IPS DF 19.7 (cell line): ENCODE measurements around the gene NR6A1.

Experiments used
- DNase-seq: peaks from one replicate; pipeline ENCODE4 v3.0.0-alpha.2; 2013; ENCODE audit warnings: low read depth, low spot score

Gene NR6A1

DNA sequence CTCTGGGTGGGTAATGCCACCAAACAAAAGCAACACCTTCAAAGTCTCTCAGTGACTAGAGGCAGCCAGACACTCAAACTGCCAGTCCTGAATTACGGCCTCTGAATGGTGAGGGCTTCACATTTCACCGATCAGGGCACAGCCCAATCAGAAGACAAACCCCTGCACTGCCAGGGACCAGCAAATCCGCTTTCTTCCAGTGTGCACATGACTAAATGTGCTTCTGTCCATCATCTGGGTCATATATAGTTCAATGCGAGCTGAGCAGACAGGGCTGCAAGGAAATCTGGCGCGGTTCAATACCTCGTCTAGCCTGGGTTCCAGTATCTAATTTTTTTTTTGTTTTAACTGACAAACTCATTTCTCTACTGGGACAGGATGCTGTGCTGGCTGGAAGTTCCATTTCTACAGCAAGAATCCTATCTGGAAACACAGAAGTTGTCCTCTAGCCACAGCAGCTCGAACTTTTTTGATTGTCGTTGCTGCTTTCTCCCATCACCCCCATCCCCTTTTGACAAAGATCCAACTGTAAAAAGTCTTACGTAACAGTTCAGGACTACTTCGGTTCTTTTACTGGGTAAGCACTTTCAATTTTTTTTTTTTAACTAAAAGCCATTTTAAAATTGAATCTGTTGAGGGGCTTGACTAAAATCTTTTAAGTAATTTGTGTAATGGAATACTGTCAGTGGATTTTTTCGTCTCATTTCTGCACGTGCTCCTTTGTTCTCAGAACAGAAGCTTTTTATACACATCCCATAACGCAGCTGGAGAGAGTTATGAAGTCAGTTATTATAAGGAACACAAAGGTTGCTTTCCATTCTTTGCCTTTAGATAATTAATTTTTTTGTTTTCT is 112.7 kb downstream of the NR6A1 start:
- peak; percentile 79 for DNase-seq

- DNase-seq: no peak
These were observed 113.6 kb downstream of the NR6A1 start for GRCh38 chr9:124657516-124657915.

- DNase-seq: no peak
These were observed 116.7 kb downstream of the NR6A1 start for GRCh38 chr9:124654431-124654830.

- DNase-seq: no peak
These were observed 118.3 kb downstream of the NR6A1 start for GRCh38 chr9:124652615-124653393.

DNA sequence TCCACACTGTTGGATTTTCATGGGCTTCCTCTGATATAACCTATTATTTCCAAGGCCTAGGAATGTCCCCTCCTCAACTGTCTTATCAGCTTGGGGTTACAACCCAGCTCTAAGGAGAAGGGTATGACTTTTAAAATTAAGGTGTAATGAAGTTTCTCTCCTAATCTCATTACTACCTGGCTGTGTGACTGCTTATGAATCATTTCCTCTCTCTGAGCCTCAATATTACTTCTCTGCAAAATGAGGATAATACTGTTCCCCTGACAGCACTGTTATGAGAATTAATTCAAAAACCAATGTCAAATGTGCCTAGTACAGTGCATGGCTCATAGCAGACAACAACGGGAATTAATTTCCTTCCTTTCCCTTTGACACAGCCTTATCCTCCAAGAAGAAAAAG is 118.9 kb downstream of the NR6A1 start:
- no peak for DNase-seq

- DNase-seq: no peak
These were observed 125.8 kb downstream of the NR6A1 start for GRCh38 chr9:124645274-124645673.

- DNase-seq: no peak
These were observed 131.5 kb downstream of the NR6A1 start for GRCh38 chr9:124639637-124640036.

DNA sequence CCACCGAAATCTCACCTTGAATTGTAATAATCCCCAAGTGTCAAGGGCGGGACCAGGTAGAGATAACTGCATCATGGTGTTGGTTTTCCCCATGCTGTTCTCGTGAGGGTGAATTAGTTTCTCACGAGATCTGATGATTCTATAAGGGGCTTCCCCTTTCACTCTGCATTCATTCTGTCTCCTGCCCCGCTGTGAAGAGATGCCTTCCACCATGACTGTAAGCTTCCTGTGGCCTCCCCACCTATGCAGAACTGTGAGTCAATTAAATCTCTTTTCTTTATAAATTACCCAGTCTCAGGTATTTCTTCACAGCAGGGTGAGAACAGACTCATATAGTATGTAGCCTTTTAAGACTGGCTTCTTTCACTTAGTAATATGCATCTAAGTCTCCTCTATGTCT is 135.8 kb downstream of the NR6A1 start:
- DNase-seq: no peak

DNA sequence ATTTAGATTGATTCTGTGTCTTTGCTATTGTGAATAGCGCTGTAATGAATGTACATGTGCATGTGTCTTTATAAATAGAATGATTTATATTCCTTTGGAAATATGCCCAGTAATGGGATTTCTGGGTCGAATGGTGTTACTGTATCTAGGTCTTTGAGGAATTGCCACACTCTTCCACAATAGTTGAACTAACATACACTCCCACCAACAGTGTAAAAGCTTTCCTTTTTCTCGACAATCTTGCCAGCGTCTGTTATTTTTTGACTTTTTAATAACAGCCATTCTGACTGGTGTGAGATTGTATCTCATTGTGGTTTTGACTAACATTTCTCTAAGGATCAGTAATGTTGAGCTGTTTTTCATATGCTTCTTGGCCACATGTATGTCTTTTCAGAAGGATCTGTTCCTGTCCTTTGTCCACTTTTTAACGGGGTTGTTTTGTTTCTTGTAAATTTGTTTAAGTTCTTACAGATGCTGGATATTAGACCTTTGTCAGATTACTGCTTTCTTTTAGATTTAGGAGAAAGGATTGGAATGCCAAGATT is 139.0 kb downstream of the NR6A1 start:
- no peak for DNase-seq

- no peak for DNase-seq
These were observed 139.8 kb downstream of the NR6A1 start for GRCh38 chr9:124631326-124631725.

DNA sequence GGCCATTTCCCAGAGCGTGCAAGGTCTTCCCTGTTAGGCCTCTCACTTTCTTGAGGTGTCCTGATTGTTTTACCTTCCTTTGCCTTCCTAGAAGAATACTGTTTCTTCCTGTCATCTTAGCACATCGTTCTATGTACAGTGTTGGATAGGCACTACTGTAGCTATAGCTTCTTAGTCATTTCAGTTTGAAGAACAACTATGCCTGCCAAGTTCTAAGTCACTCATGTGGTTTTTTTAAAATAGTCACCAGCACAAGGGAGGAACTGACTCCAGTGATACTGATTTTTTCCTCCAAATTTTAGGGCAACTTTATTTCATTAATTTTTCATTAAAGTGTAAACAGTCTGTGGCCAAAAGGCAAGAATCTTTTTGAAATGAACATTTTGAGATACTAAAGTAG is 141.5 kb downstream of the NR6A1 start:
- DNase-seq: no peak

DNA sequence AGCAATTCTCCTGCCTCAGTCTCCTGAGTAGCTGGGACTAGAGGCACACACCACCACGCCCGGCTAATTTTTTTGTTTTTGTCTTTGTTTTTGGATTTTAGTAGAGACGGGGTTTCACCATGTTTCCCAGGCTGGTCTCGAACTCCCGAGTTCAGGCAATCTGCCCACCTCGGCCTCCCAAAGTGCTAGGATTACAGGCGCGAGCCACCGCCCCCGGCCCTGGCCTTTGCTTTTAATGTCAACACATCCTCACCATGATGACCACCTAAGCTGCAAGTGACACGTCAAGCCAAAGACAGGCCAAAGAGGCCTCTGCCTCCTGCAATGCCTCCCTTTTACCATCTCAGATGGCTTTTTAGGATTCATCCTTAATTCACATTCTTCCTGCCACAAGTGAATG is 142.4 kb downstream of the NR6A1 start:
- no peak for DNase-seq

DNA sequence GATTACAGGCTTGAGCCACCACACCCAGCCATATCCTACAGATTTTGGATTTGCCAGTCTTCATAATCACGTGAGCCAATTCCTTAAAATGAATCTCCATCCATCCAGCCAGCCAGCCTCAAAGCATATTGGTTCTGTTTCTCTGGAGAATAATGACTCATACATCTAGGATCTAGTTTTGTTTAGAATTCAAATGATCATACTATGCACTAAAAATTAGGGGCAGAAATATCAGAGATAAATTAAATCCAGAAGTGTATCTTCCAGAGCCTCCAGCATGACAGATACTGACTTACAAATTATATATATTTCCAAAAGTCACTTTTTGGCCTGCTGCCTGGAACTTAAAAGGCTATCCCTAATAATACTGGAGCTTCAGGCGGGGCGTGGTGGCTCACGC is 144.8 kb downstream of the NR6A1 start:
- DNase-seq: no peak

GRCh38 chr9:124625087-124625486 is 146.0 kb downstream of the NR6A1 start:
- DNase-seq: no peak

DNA sequence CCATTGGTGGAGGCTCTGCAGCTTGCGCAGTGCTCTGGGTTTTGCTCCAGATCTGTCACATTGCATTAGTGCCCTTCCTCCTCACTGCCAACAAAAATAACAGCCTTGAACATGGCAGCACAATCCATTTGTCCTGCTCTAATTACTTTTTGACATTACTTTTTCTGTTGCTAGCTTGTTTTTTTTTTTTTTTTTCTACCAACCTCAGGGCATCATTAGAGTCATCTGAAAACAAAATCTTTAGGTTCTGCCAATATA is 146.4 kb downstream of the NR6A1 start:
- DNase-seq: no peak

DNA sequence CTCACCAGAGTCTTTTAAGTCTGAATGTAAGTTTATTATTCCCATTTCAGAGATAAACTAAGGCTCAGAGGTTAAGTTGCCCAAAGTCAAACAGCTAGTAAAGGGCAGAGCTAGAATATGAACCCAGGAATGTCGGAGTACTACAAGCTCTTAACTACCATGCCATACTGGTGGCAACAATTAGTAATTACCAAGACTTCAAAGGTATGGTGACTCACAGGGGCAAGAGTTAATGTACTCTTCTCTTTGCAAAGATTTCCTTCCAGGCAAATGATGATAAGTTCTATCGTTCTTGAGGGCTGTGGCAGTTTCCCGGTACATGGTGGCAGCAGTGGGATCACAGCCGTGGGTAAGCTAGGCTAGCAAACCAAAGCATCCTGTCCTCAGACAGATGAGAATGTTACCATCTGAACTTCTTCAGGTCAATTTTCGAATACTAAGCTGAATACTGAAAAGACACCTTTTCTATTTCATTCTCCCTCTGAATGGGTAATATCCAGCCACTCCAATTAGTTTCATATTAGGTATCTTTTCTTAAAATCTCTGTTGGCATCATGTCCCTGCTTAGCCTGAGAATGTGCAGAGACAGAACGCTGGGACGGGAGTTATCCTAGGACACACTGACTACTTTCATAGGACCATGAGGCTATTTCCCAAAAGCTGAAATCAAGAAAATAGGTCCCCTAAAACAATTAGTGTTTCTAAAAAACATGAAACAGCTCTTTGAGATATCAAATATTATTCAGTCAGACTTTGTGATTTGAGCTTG is 147.0 kb downstream of the NR6A1 start:
- DNase-seq: no peak

DNA sequence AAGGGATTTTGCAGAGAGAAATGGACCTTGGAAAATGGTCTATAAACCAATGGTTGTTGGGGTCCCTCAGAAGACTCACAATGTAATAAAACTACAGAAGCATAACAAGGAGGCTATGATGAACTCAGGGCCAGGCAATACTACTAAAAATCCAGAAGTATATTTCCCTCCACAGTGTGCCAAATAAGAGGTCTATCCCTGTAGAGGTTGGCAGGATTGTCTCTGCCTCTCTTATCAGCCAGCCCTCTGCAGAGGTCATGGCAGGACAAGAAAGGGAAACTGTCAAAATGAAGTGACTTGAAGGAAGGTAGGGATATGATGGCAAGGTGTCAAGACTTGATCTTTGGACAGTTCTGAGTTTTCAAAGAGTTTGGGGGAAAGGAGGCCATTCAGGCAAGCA is 148.2 kb downstream of the NR6A1 start:
- DNase-seq: no peak

DNA sequence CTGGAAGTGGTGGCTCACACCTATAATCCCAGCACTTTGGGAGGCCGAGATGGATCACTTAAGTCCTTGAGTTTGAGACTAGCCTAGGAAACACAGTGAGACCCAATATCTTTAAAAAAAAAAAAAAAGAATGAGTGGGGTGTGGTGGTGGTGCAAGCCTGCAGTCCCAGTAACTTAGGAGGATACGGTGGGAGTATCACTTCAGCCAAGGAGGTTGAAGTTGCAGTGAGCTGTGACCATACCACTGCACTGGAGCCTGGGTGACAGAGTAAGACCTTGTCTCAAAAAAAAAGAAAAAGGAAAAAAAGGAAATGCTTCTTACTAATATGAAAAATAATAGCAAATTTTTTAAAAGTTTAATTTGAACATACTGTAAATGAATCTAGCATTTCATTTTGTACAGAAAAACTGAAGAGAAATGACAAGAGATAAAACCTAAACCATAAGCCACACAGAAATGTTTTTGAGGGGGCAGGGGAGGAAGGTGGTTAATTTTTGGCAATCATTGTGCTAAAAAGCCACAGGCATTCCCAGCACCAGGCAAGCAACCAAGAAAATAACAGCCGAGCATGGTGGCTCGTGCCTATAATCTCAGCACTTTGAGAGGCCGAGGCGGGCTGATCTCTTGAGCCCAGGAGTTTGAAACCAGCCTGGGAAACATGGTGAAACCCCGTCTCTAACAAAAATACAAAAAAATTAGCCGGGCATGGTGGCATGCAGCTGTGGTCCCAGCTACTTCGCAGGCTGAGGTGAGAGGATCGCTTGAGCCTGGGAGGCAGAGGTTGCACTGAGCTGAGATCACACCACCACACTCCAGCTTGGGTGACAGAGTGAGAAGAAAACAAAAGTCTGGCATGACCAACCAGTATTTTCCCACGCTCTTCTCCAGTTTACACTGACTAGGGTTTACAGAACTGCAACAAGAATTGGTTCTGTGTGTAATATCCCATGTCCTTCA is 149.5 kb downstream of the NR6A1 start:
- no peak for DNase-seq

DNA sequence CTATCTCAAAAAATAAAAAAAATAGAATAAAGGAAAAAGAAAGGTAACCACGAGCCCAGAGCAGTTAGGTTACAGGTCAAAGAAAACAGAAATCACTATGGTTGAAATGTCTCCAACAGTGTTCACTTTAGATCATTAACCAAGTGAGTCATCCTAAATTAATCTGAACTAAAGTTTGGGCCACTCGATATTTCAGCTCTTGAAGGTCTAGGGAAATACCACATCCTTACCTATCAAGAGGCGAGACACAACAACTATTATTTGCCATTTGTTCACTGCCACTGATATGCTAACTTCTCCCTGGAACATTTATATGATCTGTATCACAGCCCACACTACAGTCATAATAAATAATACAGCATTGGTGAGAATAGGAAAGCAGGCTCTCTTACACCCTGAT is 152.6 kb downstream of the NR6A1 start:
- DNase-seq: no peak

- peak; percentile 52 for DNase-seq
These were observed 153.5 kb downstream of the NR6A1 start for GRCh38 chr9:124617477-124618141.

DNA sequence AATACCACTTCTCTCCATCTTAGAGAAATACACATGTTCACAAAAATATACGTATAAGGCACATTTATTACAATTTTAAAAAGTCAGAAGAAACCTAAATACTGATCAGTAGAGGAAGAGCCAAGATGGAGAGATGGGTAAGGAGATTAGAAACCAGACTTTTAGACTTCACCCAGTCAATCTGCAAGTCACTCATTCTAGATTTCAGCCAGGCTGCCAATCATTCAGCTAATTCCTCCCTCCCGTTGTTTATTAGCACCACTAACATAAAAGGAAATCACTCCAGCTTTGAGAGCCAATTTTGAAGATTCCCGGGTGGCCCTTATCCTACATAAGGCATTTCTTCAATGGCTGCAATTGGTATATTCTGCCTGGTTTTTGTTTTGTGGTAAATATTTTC is 154.2 kb downstream of the NR6A1 start:
- no peak for DNase-seq
